Gastroesophageal sphincter (tissue), 3 donors: Measurements from ENCODE around the gene ANKRD27.

Experiments used
- POLR2AphosphoS5 ChIP-seq: sonication (generic); formaldehyde crosslinking; IDR thresholded peaks from one replicate; pipeline ENCODE4 v1.6.1; 2017; ENCODE audit warnings: antibody characterized with exemption
- TF ChIP-seq, protein P1 (sequence below), 4 experiments: fragments of 200-600 bp in 2 of 4; fragments of 450-650 bp in 2 of 4; sonication (generic) in 1 of 4; IDR thresholded peaks; one replicate each; pipeline ENCODE4 v1.5.1; 2017 to 2019; ENCODE audit warnings: antibody characterized with exemption in 4 of 4, mild to moderate bottlenecking in 2 of 4, moderate library complexity in 2 of 4

DNA sequence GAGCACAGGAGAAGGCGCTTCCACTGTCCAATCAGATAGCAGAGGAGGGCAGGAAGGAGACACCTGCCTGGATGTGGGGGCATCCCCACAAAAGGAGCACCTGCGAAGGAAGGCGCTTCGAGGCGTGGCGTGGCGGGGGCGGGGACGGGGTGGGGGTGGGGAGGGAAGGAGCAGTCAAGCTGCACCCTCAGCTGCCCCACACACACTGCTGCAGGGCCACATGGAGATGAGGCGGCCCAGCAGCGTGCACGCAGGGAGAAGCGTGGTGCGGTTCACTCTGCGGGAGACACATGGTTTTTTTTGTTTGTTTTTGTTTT is 21.4 kb downstream of the ANKRD27 start:
- no peak for TF ChIP-seq POLR2AphosphoS5
- TF ChIP-seq, protein P1, sequence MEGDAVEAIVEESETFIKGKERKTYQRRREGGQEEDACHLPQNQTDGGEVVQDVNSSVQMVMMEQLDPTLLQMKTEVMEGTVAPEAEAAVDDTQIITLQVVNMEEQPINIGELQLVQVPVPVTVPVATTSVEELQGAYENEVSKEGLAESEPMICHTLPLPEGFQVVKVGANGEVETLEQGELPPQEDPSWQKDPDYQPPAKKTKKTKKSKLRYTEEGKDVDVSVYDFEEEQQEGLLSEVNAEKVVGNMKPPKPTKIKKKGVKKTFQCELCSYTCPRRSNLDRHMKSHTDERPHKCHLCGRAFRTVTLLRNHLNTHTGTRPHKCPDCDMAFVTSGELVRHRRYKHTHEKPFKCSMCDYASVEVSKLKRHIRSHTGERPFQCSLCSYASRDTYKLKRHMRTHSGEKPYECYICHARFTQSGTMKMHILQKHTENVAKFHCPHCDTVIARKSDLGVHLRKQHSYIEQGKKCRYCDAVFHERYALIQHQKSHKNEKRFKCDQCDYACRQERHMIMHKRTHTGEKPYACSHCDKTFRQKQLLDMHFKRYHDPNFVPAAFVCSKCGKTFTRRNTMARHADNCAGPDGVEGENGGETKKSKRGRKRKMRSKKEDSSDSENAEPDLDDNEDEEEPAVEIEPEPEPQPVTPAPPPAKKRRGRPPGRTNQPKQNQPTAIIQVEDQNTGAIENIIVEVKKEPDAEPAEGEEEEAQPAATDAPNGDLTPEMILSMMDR (IDR thresholded peaks at IDR 0.05) = no peak
